CD14-positive monocyte (primary cell): ENCODE results near the gene PMM2. TPM values are rescaled to one million over a fixed set of nuclear protein-coding genes. Genes with fewer than 3 reads are reported as not detected.
A peak's percentile ranks its signal among the peaks of the same experiment; 100 is the strongest.

Experiments
- DNase-seq, 3 donors: peaks; one replicate each; pipeline ENCODE4 v3.0.0-alpha.2; 2011 to 2022
- H2AFZ ChIP-seq: 2 replicates; pipeline ENCODE4 v1.6.0; 2012; ENCODE audit warnings: mild to moderate bottlenecking, low read depth, low read length, inconsistent platforms; ENCODE audit not compliant: insufficient read depth, poor library complexity, severe bottlenecking
- H3K27ac ChIP-seq, 2 donors: 1 replicate in 1 of 2; 2 replicates in 1 of 2; pipeline ENCODE4 v1.5.1; 2012 to 2013; ENCODE audit warnings: low read length in 2 of 2, control low read depth in 1 of 2, inconsistent platforms in 1 of 2, low read depth in 1 of 2, mild to moderate bottlenecking in 1 of 2
- H3K27me3 ChIP-seq, 2 donors: one replicate each; pipeline versions ENCODE4 v1.6.0 to v1.6.1; 2011 to 2013; ENCODE audit warnings: low read length in 2 of 2; ENCODE audit not compliant: control insufficient read depth in 2 of 2, insufficient read depth in 2 of 2
- H3K36me3 ChIP-seq, 2 donors: replicated peaks in 1 of 2; 1 replicate in 1 of 2; 2 replicates in 1 of 2; pipeline versions ENCODE4 v1.5.1 to v1.6.1; 2012 to 2013; ENCODE audit warnings: low read length in 2 of 2, control low read depth in 1 of 2, inconsistent platforms in 1 of 2, mild to moderate bottlenecking in 1 of 2; ENCODE audit not compliant: insufficient read depth in 2 of 2, control insufficient read depth in 1 of 2
- H3K4me1 ChIP-seq, 2 donors: 1 replicate in 1 of 2; 2 replicates in 1 of 2; pipeline versions ENCODE4 v1.5.1 to v1.6.1; 2012 to 2013; ENCODE audit warnings: low read length in 2 of 2, control low read depth in 1 of 2, inconsistent platforms in 1 of 2, mild to moderate bottlenecking in 1 of 2, moderate library complexity in 1 of 2; ENCODE audit not compliant: insufficient read depth in 2 of 2, control insufficient read depth in 1 of 2
- H3K4me2 ChIP-seq: replicated peaks from 2 replicates; pipeline ENCODE3; 2012; ENCODE audit warnings: low read length, moderate library complexity, mild to moderate bottlenecking; ENCODE audit not compliant: poor library complexity, severe bottlenecking; ENCODE audit errors: extremely low read depth
- H3K4me3 ChIP-seq, 3 experiments: fragments of 200-600 bp in 1 of 3; sonication (generic) in 1 of 3; replicated peaks in 1 of 3; 1 replicate in 2 of 3; 2 replicates in 1 of 3; pipeline ENCODE4 v1.5.1; 2011 to 2013; ENCODE audit warnings: low read length in 3 of 3, mild to moderate bottlenecking in 3 of 3, control low read depth in 2 of 3, low read depth in 2 of 3, inconsistent platforms in 1 of 3, moderate library complexity in 1 of 3
- H3K79me2 ChIP-seq: 2 replicates; pipeline ENCODE4 v1.6.0; 2012; ENCODE audit warnings: mild to moderate bottlenecking, control low read depth, inconsistent platforms, low read length, moderate library complexity; ENCODE audit not compliant: insufficient read depth
- H3K9ac ChIP-seq: 2 replicates; pipeline ENCODE4 v1.6.0; 2017; ENCODE audit warnings: low read length, mild to moderate bottlenecking; ENCODE audit not compliant: insufficient read depth, poor library complexity, severe bottlenecking
- H3K9me3 ChIP-seq, 2 donors: replicated peaks in 1 of 2; 1 replicate in 1 of 2; 2 replicates in 1 of 2; pipeline versions ENCODE4 v1.5.1 to v1.6.1; 2012 to 2013; ENCODE audit warnings: low read length in 2 of 2, control low read depth in 1 of 2; ENCODE audit not compliant: control insufficient read depth in 1 of 2, insufficient read depth in 1 of 2
- H4K20me1 ChIP-seq: 2 replicates; pipeline ENCODE4 v1.6.0; 2012; ENCODE audit warnings: mild to moderate bottlenecking, low read length, control low read depth, moderate library complexity; ENCODE audit not compliant: insufficient read depth
- H3K27ac Mint-ChIP-seq, 7 donors: one replicate each; pipeline ENCODE4 v1.8.0; 2020; ENCODE audit warnings: mild to moderate bottlenecking in 7 of 7, mixed read lengths in 7 of 7, moderate library complexity in 6 of 7, inconsistent platforms in 2 of 7
- H3K27me3 Mint-ChIP-seq, 3 donors: one replicate each; pipeline ENCODE4 v1.8.0; 2021 to 2022; ENCODE audit warnings: low read depth in 3 of 3, mild to moderate bottlenecking in 3 of 3, mixed read lengths in 3 of 3, moderate library complexity in 3 of 3, inconsistent platforms in 1 of 3
- H3K36me3 Mint-ChIP-seq, 2 donors: one replicate each; pipeline ENCODE4 v1.8.0; 2020; ENCODE audit warnings: mixed read lengths in 2 of 2, inconsistent platforms in 1 of 2, mild to moderate bottlenecking in 1 of 2
- H3K4me1 Mint-ChIP-seq: one replicate; pipeline ENCODE4 v1.8.0; 2020; ENCODE audit warnings: mild to moderate bottlenecking, mixed read lengths
- H3K4me3 Mint-ChIP-seq, 2 donors: one replicate each; pipeline ENCODE4 v1.8.0; 2020; ENCODE audit warnings: mild to moderate bottlenecking in 2 of 2, mixed read lengths in 2 of 2, moderate library complexity in 1 of 2
- H3K9me3 Mint-ChIP-seq, 7 donors: one replicate each; pipeline ENCODE4 v1.8.0; 2020 to 2022; ENCODE audit warnings: mixed read lengths in 7 of 7, mild to moderate bottlenecking in 6 of 7, moderate library complexity in 6 of 7, inconsistent platforms in 2 of 7
- WGBS: methylation state at CpG from one replicate; pipeline ENCODE4 v1.1.5; 2013; ENCODE audit warnings: missing lambda C conversion rate; ENCODE audit not compliant: insufficient coverage; 5-methylcytosine and 5-hydroxymethylcytosine counted together
- intact Hi-C, 2 donors: fragments of 100-400 bp; cut with micrococcal nuclease; formaldehyde crosslinking; loops; one replicate each; pipeline versions ENCODE4 v1.15.0 to v1.15.1; 2023
- polyA plus RNA-seq, 3 donors: library from polyadenylated mRNA; depleted of rRNA in 1 of 3; unstranded in 2 of 3; stranded (reverse) in 1 of 3; fragments of 300-500 nt in 2 of 3; fragments of >200 nt in 1 of 3; fragmentation: Illumina TruSeq in 2 of 3; gene quantifications; 1 replicate in 2 of 3; 2 replicates in 1 of 3; pipeline ENCODE4 v1.2.3, GENCODE V29; 2012 to 2021
- TF ChIP-seq, protein P1 (sequence below): fragments of 200-600 bp; IDR thresholded peaks from one replicate; pipeline ENCODE4 v1.8.0; 2022; ENCODE audit warnings: antibody characterized with exemption, mild to moderate bottlenecking

PMM2 gene
- polyA plus RNA-seq, 3 donors = 15.2 to 22.9 (median 17.8) TPM

DNA sequence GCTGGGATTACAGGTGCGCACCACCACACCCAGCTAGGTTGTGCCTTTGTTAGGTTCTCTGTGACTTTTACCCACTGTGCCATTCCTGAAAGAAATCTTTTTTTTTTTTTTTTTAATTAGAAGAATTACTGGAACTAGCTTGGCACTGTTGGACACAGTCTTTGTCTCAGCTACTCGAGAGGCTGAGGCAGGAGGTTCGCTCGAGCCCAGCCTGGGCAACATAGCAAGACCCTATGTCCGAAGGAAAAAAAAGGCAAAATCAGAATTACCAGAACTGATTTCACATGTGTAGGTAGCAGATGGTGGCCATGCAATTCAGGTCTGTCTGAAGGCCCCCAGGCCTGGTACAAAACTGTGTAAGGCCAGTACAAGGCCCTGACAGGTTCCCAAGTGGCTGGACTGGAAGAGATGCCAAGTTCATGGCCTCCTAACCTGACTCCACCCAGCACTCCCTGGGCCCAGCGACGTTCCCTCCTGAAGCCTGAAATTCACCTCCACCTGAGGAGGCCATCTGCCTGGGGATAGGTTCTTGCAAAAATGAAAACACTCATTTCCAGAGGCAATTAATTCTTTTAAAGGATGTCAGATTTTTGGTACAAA is 48.2 kb downstream of the PMM2 start:
- Mint-ChIP-seq H3K9me3 (peaks cover 0 to 2% (median 0%) of the 10 kb centered on the region in 7 donors), H3K36me3 (peaks cover 64 to 75% of the 10 kb centered on the region in 2 donors), H3K4me3 (no peak overlapping the region), H3K27me3 (peaks cover 4 to 8% (median 5%) of the 10 kb centered on the region in 3 donors), H3K27ac (no peak overlapping the region), H3K4me1 (peaks cover 54% of the 10 kb centered on the region)
- no peaks in the 10 kb centered on the region for H3K9me3 ChIP-seq
- H3K4me2 ChIP-seq = no peak overlapping the region
- TF ChIP-seq, protein P1, sequence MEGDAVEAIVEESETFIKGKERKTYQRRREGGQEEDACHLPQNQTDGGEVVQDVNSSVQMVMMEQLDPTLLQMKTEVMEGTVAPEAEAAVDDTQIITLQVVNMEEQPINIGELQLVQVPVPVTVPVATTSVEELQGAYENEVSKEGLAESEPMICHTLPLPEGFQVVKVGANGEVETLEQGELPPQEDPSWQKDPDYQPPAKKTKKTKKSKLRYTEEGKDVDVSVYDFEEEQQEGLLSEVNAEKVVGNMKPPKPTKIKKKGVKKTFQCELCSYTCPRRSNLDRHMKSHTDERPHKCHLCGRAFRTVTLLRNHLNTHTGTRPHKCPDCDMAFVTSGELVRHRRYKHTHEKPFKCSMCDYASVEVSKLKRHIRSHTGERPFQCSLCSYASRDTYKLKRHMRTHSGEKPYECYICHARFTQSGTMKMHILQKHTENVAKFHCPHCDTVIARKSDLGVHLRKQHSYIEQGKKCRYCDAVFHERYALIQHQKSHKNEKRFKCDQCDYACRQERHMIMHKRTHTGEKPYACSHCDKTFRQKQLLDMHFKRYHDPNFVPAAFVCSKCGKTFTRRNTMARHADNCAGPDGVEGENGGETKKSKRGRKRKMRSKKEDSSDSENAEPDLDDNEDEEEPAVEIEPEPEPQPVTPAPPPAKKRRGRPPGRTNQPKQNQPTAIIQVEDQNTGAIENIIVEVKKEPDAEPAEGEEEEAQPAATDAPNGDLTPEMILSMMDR = no peak
- H2AFZ ChIP-seq = no peak overlapping the region
- no peak for DNase-seq
- intact Hi-C loops = no loop called here
- WGBS = 100% methylated on average over 4 of the region's 7 CpGs
- H3K36me3 ChIP-seq = peaks cover 13 to 34% of the 10 kb centered on the region in 2 donors
- no peak overlapping the region for H3K9ac ChIP-seq
- H4K20me1 ChIP-seq = peaks cover 49% of the 10 kb centered on the region
- H3K4me1 ChIP-seq = peaks cover 24 to 39% of the 10 kb centered on the region in 2 donors
- peaks cover 16% of the 10 kb centered on the region for H3K79me2 ChIP-seq
- H3K27me3 ChIP-seq = no peaks in the 10 kb centered on the region
- H3K4me3 ChIP-seq = no peak overlapping the region
- no peak overlapping the region for H3K27ac ChIP-seq

DNA sequence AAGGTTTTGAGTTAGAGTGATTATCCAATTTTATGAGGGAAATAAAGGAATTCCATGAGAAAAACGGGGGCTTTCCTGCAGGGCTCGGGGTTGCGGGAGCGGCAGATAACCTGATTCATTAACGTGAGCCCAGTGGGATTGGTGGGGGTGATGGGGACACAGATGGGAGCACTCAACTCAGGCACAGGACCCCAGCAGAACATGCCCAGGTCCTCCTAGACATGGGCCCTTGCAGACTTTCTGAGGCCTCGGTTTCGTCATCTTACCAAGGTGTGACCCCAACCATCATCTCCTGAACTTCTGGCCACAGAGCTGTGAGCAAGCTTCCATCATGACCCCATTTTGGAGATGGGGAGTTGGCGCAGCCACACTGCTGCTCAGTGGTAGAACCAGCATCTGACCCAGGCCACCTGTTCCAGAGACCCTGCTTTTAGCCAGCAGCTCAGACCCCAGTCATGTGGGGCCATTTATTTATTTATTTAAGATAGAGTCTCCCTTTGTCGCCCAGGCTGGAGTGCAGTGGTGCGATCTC is 48.8 kb downstream of the PMM2 start:
- H3K27me3 Mint-ChIP-seq = peaks cover 4 to 8% (median 5%) of the 10 kb centered on the region in 3 donors
- DNase-seq = peak in 1 of 3 donors; percentile 0
- peaks cover 0 to 2% (median 0%) of the 10 kb centered on the region in 7 donors for H3K9me3 Mint-ChIP-seq
- H3K27ac Mint-ChIP-seq = no peak overlapping the region
- WGBS = 96% methylated on average over 10 of the region's 10 CpGs
- no peaks in the 10 kb centered on the region for H3K9me3 ChIP-seq
- H3K79me2 ChIP-seq = peaks cover 15% of the 10 kb centered on the region
- no peak overlapping the region for H3K9ac ChIP-seq
- no peak overlapping the region for H3K4me2 ChIP-seq
- H4K20me1 ChIP-seq = peaks cover 49% of the 10 kb centered on the region
- H3K4me1 Mint-ChIP-seq = peaks cover 59% of the 10 kb centered on the region
- no peak overlapping the region for H3K27ac ChIP-seq
- H3K4me1 ChIP-seq = peaks cover 25 to 41% of the 10 kb centered on the region in 2 donors
- no peaks in the 10 kb centered on the region for H3K27me3 ChIP-seq
- no peak overlapping the region for H3K4me3 ChIP-seq
- H2AFZ ChIP-seq = no peak overlapping the region
- peaks cover 13 to 37% of the 10 kb centered on the region in 2 donors for H3K36me3 ChIP-seq
- H3K4me3 Mint-ChIP-seq = no peak overlapping the region
- TF ChIP-seq, protein P1 = no peak
- intact Hi-C loops = no loop called here
- peaks cover 71 to 77% of the 10 kb centered on the region in 2 donors for H3K36me3 Mint-ChIP-seq
